ENCODE results near the gene NOS3. TPM values are rescaled to one million over a fixed set of nuclear protein-coding genes. Genes with fewer than 3 reads are reported as not detected.
A peak's percentile ranks its signal among the peaks of the same experiment; 100 is the strongest.

NOS3 gene
- total RNA-seq, 1 experiment from 2014 or later: 3.2 TPM

GRCh38 chr7:151016505-151016904 lies 25.7 kb downstream of the NOS3 start:
- no peak overlapping the region for H3K27ac ChIP-seq
- no peaks in the 10 kb centered on the region for H4K20me1 ChIP-seq (ENCODE audit: insufficient read depth)
- no peak overlapping the region for H3K4me2 ChIP-seq
- CTCF ChIA-PET: no interaction called here
- POLR2A ChIA-PET (ENCODE audit: unreplicated experiment): no interaction called here
- H2AFZ ChIP-seq: no peak overlapping the region
- H3K9me2 ChIP-seq (ENCODE audit: insufficient read depth): no peaks in the 10 kb centered on the region
- no peak for DNase-seq
- H3K4me1 ChIP-seq (replicated peaks; ENCODE audit: insufficient read depth): peaks cover 10% of the 10 kb centered on the region
- H3K4me3 ChIP-seq: no peak overlapping the region
- BruUV-seq (replicated peaks): no TSS peak
- H3K9me3 ChIP-seq (ENCODE audit: insufficient read depth, low read depth): no peaks in the 10 kb centered on the region
- no peak for TF ChIP-seq CTCF (conservative IDR thresholded peaks at IDR 0.05)
- TF ChIP-seq EZH2 (IDR thresholded peaks at IDR 0.05; ENCODE audit: low read depth): no peak
- H3K36me3 ChIP-seq (ENCODE audit: low read depth): no peaks in the 10 kb centered on the region
- peaks cover 12% of the 10 kb centered on the region; the same call in 1 of the 2 replicates for H3F3A ChIP-seq (ENCODE audit: insufficient read depth, low read depth)
- no peaks in the 10 kb centered on the region for H3K27me3 ChIP-seq (ENCODE audit: insufficient read depth, low read depth)
- no peaks in the 10 kb centered on the region for H3K79me2 ChIP-seq (ENCODE audit: low read depth)
- intact Hi-C loops (cut with micrococcal nuclease; ENCODE audit: unreplicated experiment): no loop called here

GRCh38 chr7:151016942-151017341 lies 26.1 kb downstream of the NOS3 start:
- H3K27me3 ChIP-seq (ENCODE audit: insufficient read depth, low read depth): no peaks in the 10 kb centered on the region
- no peak overlapping the region for H3K27ac ChIP-seq
- no peak overlapping the region for H2AFZ ChIP-seq
- H3K36me3 ChIP-seq (ENCODE audit: low read depth): no peaks in the 10 kb centered on the region
- TF ChIP-seq EZH2 (IDR thresholded peaks at IDR 0.05; ENCODE audit: low read depth) (no peak), CTCF (conservative IDR thresholded peaks at IDR 0.05) (no peak)
- no peak overlapping the region for H3K4me3 ChIP-seq
- H3K9me2 ChIP-seq (ENCODE audit: insufficient read depth): no peaks in the 10 kb centered on the region
- H3K4me2 ChIP-seq: no peak overlapping the region
- CTCF ChIA-PET: no interaction called here
- H3F3A ChIP-seq (ENCODE audit: insufficient read depth, low read depth): peaks cover 12% of the 10 kb centered on the region; the same call in 1 of the 2 replicates
- BruUV-seq (replicated peaks): no TSS peak
- no peaks in the 10 kb centered on the region for H3K9me3 ChIP-seq (ENCODE audit: insufficient read depth, low read depth)
- H4K20me1 ChIP-seq (ENCODE audit: insufficient read depth): no peaks in the 10 kb centered on the region
- no peak for DNase-seq
- POLR2A ChIA-PET (ENCODE audit: unreplicated experiment): no interaction called here
- H3K4me1 ChIP-seq (replicated peaks; ENCODE audit: insufficient read depth): peaks cover 6% of the 10 kb centered on the region
- H3K79me2 ChIP-seq (ENCODE audit: low read depth): no peaks in the 10 kb centered on the region
- intact Hi-C loops (cut with micrococcal nuclease; ENCODE audit: unreplicated experiment): no loop called here

- Histone ChIP-seq H4K20me1 (ENCODE audit: insufficient read depth) (no peaks in the 10 kb centered on the region), H3K36me3 (ENCODE audit: low read depth) (no peaks in the 10 kb centered on the region), H3K4me2 (peak overlapping the region; percentile 57; the same call in 1 of the 2 replicates), H2AFZ (no peak overlapping the region), H3K27me3 (ENCODE audit: insufficient read depth, low read depth) (no peaks in the 10 kb centered on the region), H3K9me2 (ENCODE audit: insufficient read depth) (no peaks in the 10 kb centered on the region), H3K27ac (no peak overlapping the region), H3F3A (ENCODE audit: insufficient read depth, low read depth) (peaks cover 12% of the 10 kb centered on the region; the same call in 1 of the 2 replicates), H3K9me3 (ENCODE audit: insufficient read depth, low read depth) (no peaks in the 10 kb centered on the region), H3K4me1 (replicated peaks; ENCODE audit: insufficient read depth) (peaks cover under 1% of the 10 kb centered on the region), H3K4me3 (no peak overlapping the region), H3K79me2 (ENCODE audit: low read depth) (no peaks in the 10 kb centered on the region)
- ChIA-PET POLR2A (ENCODE audit: unreplicated experiment) (no interaction called here), CTCF (interaction anchor here (1.0 kb wide), 2 partner anchors 11 to 119 kb away, joined by 3 to 6 read pairs; partner anchors contain the start of gene ABCB8)
- TF ChIP-seq EZH2 (IDR thresholded peaks at IDR 0.05; ENCODE audit: low read depth): no peak
- no peak for TF ChIP-seq CTCF (conservative IDR thresholded peaks at IDR 0.05)
- no TSS peak for BruUV-seq (replicated peaks)
- intact Hi-C loops (cut with micrococcal nuclease; ENCODE audit: unreplicated experiment): no loop called here
- DNase-seq: no peak
Observed at GRCh38 chr7:151017370-151017952, 26.6 kb downstream of the NOS3 start.

Measured in PC-9 (cell line).